Endothelial cell of umbilical vein (primary cell): ENCODE measurements around the gene STXBP5L. TPM values are rescaled to one million over a fixed set of nuclear protein-coding genes. Genes with fewer than 3 reads are reported as not detected.

Experiments
- BruUV-seq: library from RNA; stranded (reverse); fragments of 400-500 nt; replicated peaks from 2 replicates; lab custom pipeline; 2021; lab: Mats Ljungman, UMichigan
- CTCF ChIA-PET: fragments of 300-600, 350-600 bp; sonication (Branson Sonifier 250); formaldehyde crosslinking; loops from one replicate; lab custom pipeline; 2021; ENCODE audit warnings: antibody characterized with exemption, inconsistent platforms; lab: Charles Lee
- POLR2A ChIA-PET: fragments of 300-600, 350-600 bp; sonication (Branson Sonifier 250); formaldehyde crosslinking; loops from one replicate; lab custom pipeline; 2021; ENCODE audit warnings: antibody characterized with exemption, inconsistent platforms; lab: Charles Lee
- DNase-seq: peaks from one replicate; pipeline ENCODE4 v3.0.0-alpha.2; 2011; ENCODE audit warnings: low read depth, low spot score
- FAIRE-seq: peaks from 2 replicates; lab custom pipeline; 2011; peaks lifted over from hg19 to GRCh38; lab: Jason Lieb, UNC
- H2AFZ ChIP-seq: 2 replicates; pipeline ENCODE4 v1.6.0; 2012; ENCODE audit warnings: low read depth, low read length, control low read depth, inconsistent platforms
- H3K27ac ChIP-seq: 2 replicates; pipeline ENCODE4 v1.5.1; 2011; ENCODE audit warnings: low read depth, mild to moderate bottlenecking, control low read depth, low read length, moderate library complexity; ENCODE audit not compliant: insufficient read depth
- H3K27me3 ChIP-seq, 2 experiments: 2 replicates each; pipeline versions ENCODE4 v1.6.0 to v1.6.1; 2011; ENCODE audit warnings: low read length in 2 of 2, mixed read lengths in 1 of 2; ENCODE audit not compliant: control insufficient read depth in 2 of 2, insufficient read depth in 2 of 2
- H3K36me3 ChIP-seq, 2 experiments: 2 replicates in 1 of 2; 3 replicates in 1 of 2; pipeline ENCODE4 v1.5.1; 2011; ENCODE audit warnings: low read length in 2 of 2, mild to moderate bottlenecking in 1 of 2, moderate library complexity in 1 of 2; ENCODE audit not compliant: control insufficient read depth in 2 of 2, insufficient read depth in 2 of 2; ENCODE audit errors: extremely low read depth in 1 of 2
- H3K4me1 ChIP-seq: 3 replicates; pipeline ENCODE4 v1.5.1; 2011; ENCODE audit warnings: mild to moderate bottlenecking, low read length; ENCODE audit not compliant: control insufficient read depth, insufficient read depth; ENCODE audit errors: extremely low read depth
- H3K4me2 ChIP-seq: 2 replicates; pipeline ENCODE4 v1.6.1; 2011; ENCODE audit warnings: low read length, control low read depth, mixed read lengths; ENCODE audit not compliant: insufficient read depth
- H3K4me3 ChIP-seq, 3 experiments: fragments of 200-600 bp in 1 of 3; sonication (generic), shearing (Covaris generic) in 1 of 3; replicated peaks in 1 of 3; 2 replicates each; pipeline ENCODE4 v1.5.1; 2011 to 2016; ENCODE audit warnings: control low read depth in 3 of 3, low read length in 3 of 3, mild to moderate bottlenecking in 2 of 3, inconsistent platforms in 1 of 3, low read depth in 1 of 3, moderate library complexity in 1 of 3; ENCODE audit not compliant: insufficient read depth in 1 of 3
- H3K79me2 ChIP-seq: 2 replicates; pipeline ENCODE4 v1.6.0; 2012; ENCODE audit warnings: low read length, inconsistent platforms; ENCODE audit not compliant: control insufficient read depth, insufficient read depth
- H3K9ac ChIP-seq: replicated peaks from 2 replicates; pipeline ENCODE3; 2011; ENCODE audit warnings: low read length, control low read depth; ENCODE audit not compliant: insufficient read depth; ENCODE audit errors: extremely low read depth
- H3K9me1 ChIP-seq: replicated peaks from 3 replicates; pipeline ENCODE4 v1.6.0; 2011; ENCODE audit warnings: mild to moderate bottlenecking, low read length; ENCODE audit not compliant: control insufficient read depth, insufficient read depth; ENCODE audit errors: extremely low read depth
- H3K9me3 ChIP-seq: replicated peaks from 2 replicates; pipeline ENCODE4 v1.5.1; 2012; ENCODE audit warnings: low read length, inconsistent platforms; ENCODE audit not compliant: control insufficient read depth, insufficient read depth
- H4K20me1 ChIP-seq: replicated peaks from 2 replicates; pipeline ENCODE3; 2011; ENCODE audit warnings: mild to moderate bottlenecking, low read length; ENCODE audit not compliant: control insufficient read depth, insufficient read depth; ENCODE audit errors: extremely low read depth
- CTCF ChIP-seq, 2 donors: IDR thresholded peaks; 1 replicate in 1 of 2; 2 replicates in 1 of 2; pipeline ENCODE4 v1.5.1; 2011; ENCODE audit warnings: low read length in 2 of 2, mild to moderate bottlenecking in 2 of 2, moderate library complexity in 2 of 2, control low read depth in 1 of 2, inconsistent platforms in 1 of 2, low read depth in 1 of 2; ENCODE audit not compliant: insufficient read depth in 1 of 2; ENCODE audit errors: extremely low read depth in 1 of 2
- EZH2 ChIP-seq: IDR thresholded peaks from 2 replicates; pipeline ENCODE4 v1.6.1; 2012; ENCODE audit warnings: borderline replicate concordance, low read depth, mild to moderate bottlenecking, moderate library complexity, low read length, inconsistent platforms; ENCODE audit not compliant: severe bottlenecking
- FOS ChIP-seq: IDR thresholded peaks from 2 replicates; pipeline ENCODE4 v1.6.1; 2011; ENCODE audit warnings: mild to moderate bottlenecking, low read length, moderate library complexity, borderline replicate concordance; ENCODE audit not compliant: insufficient read depth
- GATA2 ChIP-seq: IDR thresholded peaks from 2 replicates; pipeline ENCODE4 v1.7.0; 2011; ENCODE audit warnings: low read depth, mild to moderate bottlenecking, moderate library complexity, mixed read lengths, low read length; ENCODE audit not compliant: insufficient read length, insufficient read depth
- JUN ChIP-seq: IDR thresholded peaks from 2 replicates; pipeline ENCODE4 v1.6.1; 2011; ENCODE audit warnings: borderline replicate concordance, low read depth; ENCODE audit not compliant: insufficient read length, insufficient read depth
- MYC ChIP-seq: IDR thresholded peaks from one replicate; pipeline ENCODE4 v1.6.1; 2011; ENCODE audit warnings: mild to moderate bottlenecking, low read depth, low read length
- POLR2A ChIP-seq: IDR thresholded peaks from 2 replicates; pipeline ENCODE4 v1.6.1; 2012; ENCODE audit warnings: low read depth, mild to moderate bottlenecking, control low read depth, low read length
- POLR2AphosphoS5 ChIP-seq: IDR thresholded peaks from 2 replicates; pipeline ENCODE4 v1.6.1; 2012; ENCODE audit warnings: low read depth, mild to moderate bottlenecking, control low read depth, low read length, moderate library complexity; ENCODE audit not compliant: insufficient read depth
- dilution Hi-C: fragments of 300-500 bp; cut with MboI; formaldehyde crosslinking; loops from one replicate; pipeline ENCODE4 v1.15.0; 2019; ENCODE audit warnings: low sequenced_read_pairs; ENCODE audit not compliant: extremely low pct_ligation_motif_present
- intact Hi-C: fragments of 100-400 bp; cut with micrococcal nuclease; formaldehyde crosslinking; loops from one replicate; pipeline ENCODE4 v1.10.0; 2022
- polyA plus RNA-seq, 4 experiments: library from polyadenylated mRNA; depleted of rRNA in 3 of 4; stranded (reverse) in 3 of 4; unstranded in 1 of 4; fragments of >200 nt; gene quantifications; 2 replicates each; pipeline versions ENCODE4 v1.2.1 to v1.2.3, GENCODE V29; 2011 to 2012; ENCODE audit warnings: missing spikeins in 1 of 4
- total RNA-seq: library from RNA; stranded (reverse); gene quantifications from 2 replicates; pipeline ENCODE4 v1.2.3, GENCODE V29; 2021
- TF ChIP-seq, protein P1 (sequence below): IDR thresholded peaks from 2 replicates; pipeline ENCODE4 v1.6.1; 2011; ENCODE audit not compliant: insufficient read depth, insufficient read length

The STXBP5L gene
- total and polyA plus RNA-seq, 2 donors (not counting 3 experiments of a cell fraction or from before 2014, with no cell fraction given): not detected

GRCh38 chr3:121243208-121243607 is 335.2 kb downstream of the STXBP5L start:
- intact Hi-C loops (no loop called here), dilution Hi-C loops (no loop called here)
- no peak overlapping the region for H3K4me3 ChIP-seq
- POLR2A ChIA-PET: no interaction called here
- no peaks in the 10 kb centered on the region for H3K79me2 ChIP-seq
- no peaks in the 10 kb centered on the region for H3K4me1 ChIP-seq
- FAIRE-seq: peak; percentile 28
- no peaks in the 10 kb centered on the region for H3K27me3 ChIP-seq
- no peaks in the 10 kb centered on the region for H3K9me1 ChIP-seq
- CTCF ChIA-PET: no interaction called here
- no peak overlapping the region for H3K4me2 ChIP-seq
- no peaks in the 10 kb centered on the region for H3K9me3 ChIP-seq
- no peak overlapping the region for H2AFZ ChIP-seq
- no peak overlapping the region for H3K9ac ChIP-seq
- no peak overlapping the region for H3K27ac ChIP-seq
- TF ChIP-seq FOS (no peak), JUN (no peak), CTCF (IDR thresholded peaks at IDR 0.05; ENCODE audit: extremely low read depth in 1 of 2, insufficient read depth in 1 of 2, low read depth in 1 of 2, low read length in 2 of 2) (no peak), GATA2 (no peak), POLR2AphosphoS5 (no peak), POLR2A (no peak), MYC (no peak), EZH2 (no peak)
- TF ChIP-seq, protein P1, sequence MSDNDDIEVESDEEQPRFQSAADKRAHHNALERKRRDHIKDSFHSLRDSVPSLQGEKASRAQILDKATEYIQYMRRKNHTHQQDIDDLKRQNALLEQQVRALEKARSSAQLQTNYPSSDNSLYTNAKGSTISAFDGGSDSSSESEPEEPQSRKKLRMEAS: no peak
- BruUV-seq: no TSS peak
- H3K36me3 ChIP-seq: no peaks in the 10 kb centered on the region
- no peaks in the 10 kb centered on the region for H4K20me1 ChIP-seq
- no peak for DNase-seq
